SH-SY5Y (cell line): ENCODE measurements around the gene HOXC10.

Experiments used
- GATA2 ChIP-seq: IDR thresholded peaks from 2 replicates; pipeline ENCODE4 v1.6.1; 2011; ENCODE audit warnings: mild to moderate bottlenecking, low read depth, low read length
- GATA3 ChIP-seq: IDR thresholded peaks from 2 replicates; pipeline ENCODE4 v1.6.1; 2011; ENCODE audit warnings: low read depth, mild to moderate bottlenecking, low read length, moderate library complexity

HOXC10 gene

DNA sequence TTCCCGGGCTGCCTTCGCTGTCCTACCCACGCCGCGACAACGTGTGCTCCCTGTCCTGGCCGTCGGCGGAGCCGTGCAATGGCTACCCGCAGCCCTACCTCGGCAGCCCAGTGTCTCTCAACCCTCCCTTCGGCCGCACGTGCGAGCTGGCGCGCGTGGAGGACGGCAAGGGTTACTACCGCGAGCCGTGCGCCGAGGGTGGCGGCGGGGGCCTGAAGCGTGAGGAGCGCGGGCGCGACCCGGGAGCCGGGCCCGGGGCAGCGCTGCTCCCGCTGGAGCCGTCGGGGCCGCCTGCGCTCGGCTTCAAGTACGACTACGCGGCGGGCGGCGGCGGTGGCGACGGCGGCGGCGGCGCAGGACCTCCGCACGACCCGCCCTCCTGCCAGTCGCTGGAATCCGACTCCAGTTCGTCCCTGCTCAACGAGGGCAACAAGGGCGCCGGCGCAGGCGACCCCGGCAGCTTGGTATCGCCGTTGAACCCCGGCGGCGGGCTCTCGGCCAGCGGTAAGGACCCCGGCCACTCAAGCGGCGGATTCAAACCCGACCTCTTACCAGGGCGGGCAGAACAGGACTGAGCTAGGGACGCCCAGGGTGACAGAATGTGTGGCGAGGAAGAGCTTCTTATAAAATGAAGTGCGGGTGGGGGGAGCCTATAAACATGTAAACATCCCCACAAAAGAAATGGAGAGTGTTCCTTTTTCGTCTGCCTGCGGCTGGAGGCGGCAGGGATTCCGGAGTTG is 29.7 kb upstream of the HOXC10 start:
- TF ChIP-seq GATA3 (no peak), GATA2 (no peak)

- no peak for TF ChIP-seq GATA2
- TF ChIP-seq GATA3, result no peak
These were observed 29.1 kb upstream of the HOXC10 start for GRCh38 chr12:53955776-53956250.

DNA sequence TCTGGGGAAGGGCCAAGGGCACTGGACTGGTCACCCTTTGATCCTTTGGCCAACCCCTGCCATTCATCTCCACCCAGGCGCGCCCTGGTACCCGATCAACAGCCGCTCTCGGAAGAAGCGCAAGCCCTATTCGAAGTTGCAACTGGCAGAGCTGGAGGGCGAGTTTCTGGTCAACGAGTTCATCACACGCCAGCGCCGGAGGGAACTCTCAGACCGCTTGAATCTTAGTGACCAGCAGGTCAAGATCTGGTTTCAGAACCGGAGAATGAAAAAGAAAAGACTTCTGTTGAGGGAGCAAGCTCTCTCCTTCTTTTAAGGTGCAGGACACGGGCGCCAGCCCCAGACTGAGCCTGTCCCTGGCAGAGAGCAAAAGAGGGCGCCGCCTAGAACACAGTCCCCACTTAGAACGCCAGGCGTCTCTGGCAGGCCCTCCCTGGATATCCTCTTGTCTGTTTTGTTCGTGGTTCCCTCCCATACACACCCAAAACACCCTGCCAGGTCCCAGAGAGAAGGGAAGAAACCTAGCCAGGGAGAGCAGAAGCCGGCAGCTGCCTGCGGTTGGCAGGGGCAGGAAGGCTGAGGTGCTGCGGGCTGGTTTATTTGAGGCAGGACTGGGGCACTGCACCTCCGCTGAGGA is 28.6 kb upstream of the HOXC10 start:
- no peak for TF ChIP-seq GATA2

- TF ChIP-seq GATA3 (no peak), GATA2 (no peak)
These were observed 27.9 kb upstream of the HOXC10 start for GRCh38 chr12:53956914-53957536.

DNA sequence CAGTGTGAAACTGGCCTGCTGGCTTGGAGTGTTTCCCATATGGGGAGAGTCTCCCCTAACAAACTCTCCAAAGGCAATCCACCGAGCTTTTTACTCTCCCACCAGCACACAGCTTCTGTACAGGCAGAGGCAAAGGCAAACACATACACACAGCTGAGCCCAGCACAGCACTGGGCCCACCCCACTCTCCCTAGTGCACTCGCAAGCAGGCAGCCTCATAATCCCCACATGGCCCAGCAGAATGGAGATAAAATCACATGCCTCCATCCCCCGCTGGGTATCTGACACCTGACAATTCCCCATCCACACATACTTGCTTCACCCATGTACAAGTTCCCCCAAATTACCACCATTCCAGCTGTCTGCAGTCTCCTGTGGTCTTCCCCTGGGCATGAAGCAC is 26.8 kb upstream of the HOXC10 start:
- TF ChIP-seq GATA3 (no peak), GATA2 (no peak)

- TF ChIP-seq GATA2 (no peak), GATA3 (no peak)
These were observed 25.6 kb upstream of the HOXC10 start for GRCh38 chr12:53959314-53959713.

DNA sequence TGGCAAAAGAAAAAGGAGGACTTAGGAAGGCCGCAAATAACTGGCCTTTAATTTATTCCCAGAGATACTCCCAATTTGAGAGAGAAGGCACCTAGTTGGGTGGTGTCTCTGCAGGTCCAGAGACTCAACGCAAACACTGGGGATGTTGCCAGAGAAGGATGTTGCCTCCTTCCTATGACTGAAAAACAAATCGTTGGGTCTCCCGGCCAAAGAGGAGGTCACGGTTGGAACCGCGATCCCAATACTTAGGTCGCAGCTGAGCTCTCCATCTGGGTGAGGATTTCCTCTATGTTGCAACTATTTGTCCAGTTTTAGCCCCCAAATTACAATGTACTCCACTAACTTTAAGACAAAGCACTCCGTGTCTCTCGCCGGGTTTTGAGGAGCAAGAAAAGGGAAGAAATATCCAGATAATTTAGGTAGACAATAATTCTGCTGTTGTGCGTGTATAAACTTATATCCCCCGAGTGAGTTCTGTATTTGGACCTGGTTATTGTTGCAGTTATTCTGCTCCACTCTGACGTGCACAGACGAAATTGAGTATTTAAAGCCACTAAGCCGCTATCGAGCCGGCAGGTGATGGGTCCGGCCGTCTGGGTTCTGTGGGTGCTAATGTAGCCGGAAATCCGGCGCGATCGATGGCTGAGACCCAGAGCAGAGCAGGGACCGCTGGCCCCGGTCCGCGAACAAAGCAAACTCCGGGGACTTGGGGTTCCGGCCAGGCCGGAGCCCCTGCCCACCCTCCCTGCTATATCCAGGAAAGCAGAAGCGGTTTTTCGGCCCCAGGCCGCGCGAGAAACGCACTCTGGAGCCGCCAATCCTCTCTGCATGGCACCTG is 24.5 kb upstream of the HOXC10 start:
- TF ChIP-seq GATA2 (no peak), GATA3 (no peak)

DNA sequence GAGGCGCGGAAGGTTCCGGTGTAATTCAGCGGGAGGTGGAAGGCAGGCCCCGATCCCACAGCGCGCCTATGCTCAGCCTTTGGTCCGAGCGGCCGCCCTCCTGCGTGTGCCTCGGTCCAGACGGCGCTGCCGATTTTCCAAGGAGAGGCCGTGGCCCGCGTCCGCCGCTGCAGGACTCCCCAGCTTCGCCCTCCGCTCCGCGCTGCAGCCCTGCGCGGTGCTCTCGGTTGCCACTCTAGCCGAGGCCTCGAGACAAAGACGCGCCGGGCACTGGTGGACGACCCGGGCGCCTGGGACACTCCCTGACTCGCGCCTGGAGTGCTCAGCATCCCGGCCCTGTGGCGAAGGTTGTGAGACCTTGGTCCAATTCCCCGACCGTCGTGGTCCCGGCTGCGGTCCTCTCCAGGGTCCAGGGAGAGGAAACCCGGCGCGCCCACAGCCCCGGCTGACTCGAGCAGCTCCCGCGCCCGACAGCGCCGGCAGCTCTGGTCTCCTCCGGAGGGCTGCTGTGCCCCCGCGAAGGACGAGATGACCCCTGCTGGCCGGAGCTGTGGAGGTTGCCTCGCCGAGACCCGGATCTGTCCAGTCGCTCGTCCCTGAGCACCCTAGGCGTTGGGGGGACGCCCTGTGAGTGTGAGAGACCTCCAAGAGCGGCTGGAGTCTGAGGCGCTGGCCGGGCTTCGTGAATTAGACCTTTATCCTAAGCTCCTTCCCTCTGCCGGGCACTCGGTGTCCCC is 23.8 kb upstream of the HOXC10 start:
- TF ChIP-seq GATA2 (no peak), GATA3 (no peak)

GRCh38 chr12:53963005-53963404 is 21.9 kb upstream of the HOXC10 start:
- TF ChIP-seq GATA2, result no peak
- no peak for TF ChIP-seq GATA3

DNA sequence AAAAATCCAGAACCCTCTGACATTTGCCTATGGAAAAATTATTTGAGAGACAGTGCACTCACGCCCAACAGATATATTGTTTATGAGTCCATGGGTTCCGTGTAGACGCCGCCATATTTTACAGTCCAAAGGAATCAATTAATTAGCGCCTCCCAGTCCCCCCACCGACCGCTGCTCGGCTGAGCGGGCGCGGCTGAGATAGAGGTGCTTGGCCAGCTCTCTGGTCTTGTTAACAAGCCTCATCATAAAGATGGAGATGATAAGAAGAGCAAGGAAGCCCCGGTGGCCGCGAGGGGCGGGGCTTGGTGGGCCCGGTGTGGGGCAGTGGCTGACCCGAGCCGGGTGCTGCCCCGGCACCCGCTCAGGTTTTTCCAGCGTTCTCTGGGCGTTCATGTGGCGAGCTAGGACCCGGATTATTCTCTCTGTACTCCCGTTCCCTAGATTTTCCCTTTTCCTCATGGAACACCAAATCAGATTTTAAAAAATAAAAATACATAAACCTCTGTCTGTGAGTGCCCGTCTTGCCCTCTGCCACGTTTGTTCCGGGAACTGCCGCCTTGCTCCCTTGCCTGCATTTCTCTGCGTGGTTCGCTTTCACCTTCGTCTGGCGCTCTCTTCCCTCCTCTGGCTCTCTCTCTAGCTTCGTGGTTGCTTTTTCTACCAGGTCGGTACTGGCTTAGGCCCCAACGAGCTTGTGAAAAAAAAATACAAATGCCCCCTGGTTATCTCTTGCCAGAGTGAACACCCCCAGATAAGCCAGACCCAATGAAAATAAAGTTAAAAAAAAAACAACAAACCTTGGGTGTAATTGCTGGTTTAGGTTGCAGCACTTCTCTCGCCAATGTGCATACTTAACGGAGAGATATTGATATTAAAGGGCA is 21.3 kb upstream of the HOXC10 start:
- no peak for TF ChIP-seq GATA2
- TF ChIP-seq GATA3, result no peak

DNA sequence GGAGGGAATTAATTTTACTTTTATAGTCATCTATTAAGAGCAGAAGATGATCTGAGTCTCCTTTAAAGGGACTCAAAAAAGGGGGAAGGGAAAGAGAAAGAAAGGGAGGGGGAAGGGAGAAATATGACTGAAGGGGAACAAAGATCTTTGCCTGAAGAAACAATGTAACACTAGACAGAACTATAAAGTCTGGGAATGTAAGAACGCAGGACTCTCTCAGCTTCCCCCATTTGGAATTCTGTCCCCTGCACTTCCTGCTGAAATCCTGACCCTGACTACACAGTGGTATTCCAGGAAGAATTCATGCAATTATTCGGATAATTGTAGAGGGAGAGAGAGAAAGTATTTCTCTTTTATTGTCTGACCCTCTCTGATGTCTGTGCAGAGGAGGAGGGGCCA is 20.6 kb upstream of the HOXC10 start:
- TF ChIP-seq GATA2 (no peak), GATA3 (no peak)

- TF ChIP-seq GATA3, result no peak
- TF ChIP-seq GATA2, result no peak
These were observed 19.5 kb upstream of the HOXC10 start for GRCh38 chr12:53965281-53966084.

DNA sequence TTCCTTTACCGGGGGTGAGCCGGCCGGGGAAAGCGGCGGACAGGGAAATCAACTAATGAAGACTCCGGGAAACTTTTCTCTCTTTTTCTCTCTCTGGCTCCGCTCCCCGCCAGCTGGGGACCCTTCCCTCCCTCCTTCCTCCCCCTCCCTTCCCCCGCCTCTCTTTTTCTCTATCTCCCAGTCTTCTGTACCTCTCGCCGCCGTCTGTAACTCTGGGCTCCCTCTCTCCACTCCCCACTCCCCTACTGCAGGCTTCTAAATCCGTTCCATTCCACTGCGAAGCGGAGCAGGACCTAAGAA is 18.9 kb upstream of the HOXC10 start:
- no peak for TF ChIP-seq GATA2
- no peak for TF ChIP-seq GATA3
